GM19455 (cell line): Measurements from ENCODE around the gene IFNK.
A peak's percentile ranks its signal among the peaks of the same experiment; 100 is the strongest.
"Not testable (repeated sequence)": the region's sequence is repeated elsewhere in the genome, so short reads cannot be mapped to it uniquely, and the experiment has no call there.

Experiments used
- ATAC-seq: cut with Tn5 transposase; IDR thresholded peaks from one replicate; pipeline ENCODE4 v1.9.1; 2021; ENCODE audit not compliant: unreplicated experiment

Gene IFNK

GRCh38 chr9:27524236-27524635, at the start of gene IFNK:
TSS of gene IFNK (plus strand) at chr9:27524290. CDS start at chr9:27524337, 47 bp downstream.
- ATAC-seq: no peak

GRCh38 chr9:27474305-27474704, 49.8 kb upstream of the IFNK start:
- ATAC-seq: no peak

GRCh38 chr9:27475057-27475595, 49.0 kb upstream of the IFNK start:
- ATAC-seq: no peak

- no peak for ATAC-seq
These were observed 47.1 kb upstream of the IFNK start for GRCh38 chr9:27476870-27477515.

- no peak for ATAC-seq
These were observed 45.8 kb upstream of the IFNK start for GRCh38 chr9:27478322-27478721.

GRCh38 chr9:27482709-27483108, 41.4 kb upstream of the IFNK start:
- no peak for ATAC-seq

- ATAC-seq: no peak
These were observed 40.5 kb upstream of the IFNK start for GRCh38 chr9:27483576-27483975.

GRCh38 chr9:27485158-27485557, 38.9 kb upstream of the IFNK start:
- ATAC-seq: peak; percentile 74

- ATAC-seq: no peak
These were observed 36.9 kb upstream of the IFNK start for GRCh38 chr9:27487128-27487640.

GRCh38 chr9:27487927-27488326, 36.2 kb upstream of the IFNK start:
- no peak for ATAC-seq

GRCh38 chr9:27489087-27489876, 34.8 kb upstream of the IFNK start:
- peak; percentile 77 for ATAC-seq

GRCh38 chr9:27491154-27491553, 32.9 kb upstream of the IFNK start:
- no peak for ATAC-seq

- no peak for ATAC-seq
These were observed 28.5 kb upstream of the IFNK start for GRCh38 chr9:27495480-27496134.

GRCh38 chr9:27496135-27496504, 28.0 kb upstream of the IFNK start:
- ATAC-seq: no peak

GRCh38 chr9:27497883-27498417, 26.1 kb upstream of the IFNK start:
- ATAC-seq: no peak

GRCh38 chr9:27499451-27499850, 24.6 kb upstream of the IFNK start:
- ATAC-seq: no peak

GRCh38 chr9:27500902-27501301, 23.2 kb upstream of the IFNK start:
- ATAC-seq: not testable (repeated sequence)

GRCh38 chr9:27503623-27504022, 20.5 kb upstream of the IFNK start:
- ATAC-seq: no peak

- ATAC-seq: no peak
These were observed 19.8 kb upstream of the IFNK start for GRCh38 chr9:27504259-27504658.

- ATAC-seq: no peak
These were observed 18.3 kb upstream of the IFNK start for GRCh38 chr9:27505744-27506161.

GRCh38 chr9:27506981-27507380, 17.1 kb upstream of the IFNK start:
- no peak for ATAC-seq
